Measurements from ENCODE around the gene KANK4.

Gene KANK4

GRCh38 chr1:62355095-62355494, 35.9 kb upstream of the KANK4 start:
- no peak overlapping the region for H3K4me3 ChIP-seq (ENCODE audit: low read length)
- 94% methylated on average over 8 of the region's 8 CpGs for WGBS
- no peaks in the 10 kb centered on the region for H3K4me1 ChIP-seq (ENCODE audit: insufficient read depth, low read length)

GRCh38 chr1:62353853-62354252, 34.6 kb upstream of the KANK4 start:
- Histone ChIP-seq H3K4me1 (ENCODE audit: insufficient read depth, low read length) (no peaks in the 10 kb centered on the region), H3K27ac (ENCODE audit: low read depth, low read length) (no peak overlapping the region)
- 93% methylated on average over 3 of the region's 3 CpGs for WGBS

More at GRCh38 chr1:62355095-62355494, 35.9 kb upstream of the KANK4 start:
- H3K9ac ChIP-seq (ENCODE audit: low read depth, low read length) = no peak overlapping the region
- no peak overlapping the region for H3K27ac ChIP-seq (ENCODE audit: low read depth, low read length)
- no peaks in the 10 kb centered on the region for H3K27me3 ChIP-seq (ENCODE audit: insufficient read depth, low read length)
- no peaks in the 10 kb centered on the region for H3K36me3 ChIP-seq (ENCODE audit: insufficient read depth, low read length)
- H3K9me3 ChIP-seq (ENCODE audit: insufficient read depth, low read depth, low read length) = no peaks in the 10 kb centered on the region

GRCh38 chr1:62352387-62352786, 33.2 kb upstream of the KANK4 start:
- Histone ChIP-seq H3K4me3 (ENCODE audit: low read length) (no peak overlapping the region), H3K9ac (ENCODE audit: low read depth, low read length) (no peak overlapping the region), H3K9me3 (ENCODE audit: insufficient read depth, low read depth, low read length) (no peaks in the 10 kb centered on the region), H3K27me3 (ENCODE audit: insufficient read depth, low read length) (no peaks in the 10 kb centered on the region), H3K4me1 (ENCODE audit: insufficient read depth, low read length) (no peaks in the 10 kb centered on the region), H3K36me3 (ENCODE audit: insufficient read depth, low read length) (no peaks in the 10 kb centered on the region), H3K27ac (ENCODE audit: low read depth, low read length) (no peak overlapping the region)
- 75% methylated on average over 4 of the region's 4 CpGs for WGBS

More at GRCh38 chr1:62353853-62354252, 34.6 kb upstream of the KANK4 start:
- H3K4me3 ChIP-seq (ENCODE audit: low read length) = no peak overlapping the region
- no peaks in the 10 kb centered on the region for H3K9me3 ChIP-seq (ENCODE audit: insufficient read depth, low read depth, low read length)
- no peaks in the 10 kb centered on the region for H3K36me3 ChIP-seq (ENCODE audit: insufficient read depth, low read length)
- H3K27me3 ChIP-seq (ENCODE audit: insufficient read depth, low read length) = no peaks in the 10 kb centered on the region
- H3K9ac ChIP-seq (ENCODE audit: low read depth, low read length) = no peak overlapping the region

GRCh38 chr1:62349470-62350233, 30.4 kb upstream of the KANK4 start:
- Histone ChIP-seq H3K9me3 (ENCODE audit: insufficient read depth, low read depth, low read length) (no peaks in the 10 kb centered on the region), H3K27ac (ENCODE audit: low read depth, low read length) (no peak overlapping the region), H3K9ac (ENCODE audit: low read depth, low read length) (no peak overlapping the region), H3K27me3 (ENCODE audit: insufficient read depth, low read length) (no peaks in the 10 kb centered on the region), H3K36me3 (ENCODE audit: insufficient read depth, low read length) (no peaks in the 10 kb centered on the region), H3K4me1 (ENCODE audit: insufficient read depth, low read length) (no peaks in the 10 kb centered on the region), H3K4me3 (ENCODE audit: low read length) (no peak overlapping the region)
- WGBS = 92% methylated on average over 1 of the region's 2 CpGs

GRCh38 chr1:62346886-62347285, 27.7 kb upstream of the KANK4 start:
- no peaks in the 10 kb centered on the region for H3K27me3 ChIP-seq (ENCODE audit: insufficient read depth, low read length)
- H3K36me3 ChIP-seq (ENCODE audit: insufficient read depth, low read length) = no peaks in the 10 kb centered on the region
- H3K9ac ChIP-seq (ENCODE audit: low read depth, low read length) = no peak overlapping the region
- no peaks in the 10 kb centered on the region for H3K9me3 ChIP-seq (ENCODE audit: insufficient read depth, low read depth, low read length)
- H3K4me3 ChIP-seq (ENCODE audit: low read length) = no peak overlapping the region
- no peak overlapping the region for H3K27ac ChIP-seq (ENCODE audit: low read depth, low read length)
- 95% methylated on average over 4 of the region's 4 CpGs for WGBS
- H3K4me1 ChIP-seq (ENCODE audit: insufficient read depth, low read length) = no peaks in the 10 kb centered on the region

GRCh38 chr1:62343911-62344310, 24.7 kb upstream of the KANK4 start:
- WGBS = 96% methylated on average over 5 of the region's 5 CpGs
- Histone ChIP-seq H3K4me3 (ENCODE audit: low read length) (no peak overlapping the region), H3K27ac (ENCODE audit: low read depth, low read length) (no peak overlapping the region), H3K9ac (ENCODE audit: low read depth, low read length) (no peak overlapping the region), H3K9me3 (ENCODE audit: insufficient read depth, low read depth, low read length) (no peaks in the 10 kb centered on the region), H3K36me3 (ENCODE audit: insufficient read depth, low read length) (no peaks in the 10 kb centered on the region), H3K4me1 (ENCODE audit: insufficient read depth, low read length) (no peaks in the 10 kb centered on the region), H3K27me3 (ENCODE audit: insufficient read depth, low read length) (peaks cover 3% of the 10 kb centered on the region; the same call in 1 of the 2 replicates)

GRCh38 chr1:62342270-62342669, 23.0 kb upstream of the KANK4 start:
- H3K9ac ChIP-seq (ENCODE audit: low read depth, low read length) = no peak overlapping the region
- peaks cover 3% of the 10 kb centered on the region; the same call in 1 of the 2 replicates for H3K27me3 ChIP-seq (ENCODE audit: insufficient read depth, low read length)
- H3K36me3 ChIP-seq (ENCODE audit: insufficient read depth, low read length) = no peaks in the 10 kb centered on the region
- H3K9me3 ChIP-seq (ENCODE audit: insufficient read depth, low read depth, low read length) = no peaks in the 10 kb centered on the region
- no peak overlapping the region for H3K4me3 ChIP-seq (ENCODE audit: low read length)
- no peak overlapping the region for H3K27ac ChIP-seq (ENCODE audit: low read depth, low read length)
- WGBS = 96% methylated on average over 2 of the region's 3 CpGs
- peaks cover 12% of the 10 kb centered on the region for H3K4me1 ChIP-seq (ENCODE audit: insufficient read depth, low read length)

GRCh38 chr1:62341615-62342014, 22.4 kb upstream of the KANK4 start:
- no peaks in the 10 kb centered on the region for H3K9me3 ChIP-seq (ENCODE audit: insufficient read depth, low read depth, low read length)
- WGBS = 91% methylated on average over 3 of the region's 4 CpGs
- H3K4me3 ChIP-seq (ENCODE audit: low read length) = no peak overlapping the region

GRCh38 chr1:62341089-62341488, 21.9 kb upstream of the KANK4 start:
- 95% methylated on average over 3 of the region's 3 CpGs for WGBS
- H3K9ac ChIP-seq (ENCODE audit: low read depth, low read length) = no peak overlapping the region
- H3K36me3 ChIP-seq (ENCODE audit: insufficient read depth, low read length) = no peaks in the 10 kb centered on the region
- H3K27ac ChIP-seq (ENCODE audit: low read depth, low read length) = no peak overlapping the region
- peaks cover 3% of the 10 kb centered on the region; the same call in 1 of the 2 replicates for H3K27me3 ChIP-seq (ENCODE audit: insufficient read depth, low read length)
- H3K9me3 ChIP-seq (ENCODE audit: insufficient read depth, low read depth, low read length) = no peaks in the 10 kb centered on the region
- H3K4me3 ChIP-seq (ENCODE audit: low read length) = no peak overlapping the region
- peaks cover 17% of the 10 kb centered on the region for H3K4me1 ChIP-seq (ENCODE audit: insufficient read depth, low read length)

More at GRCh38 chr1:62341615-62342014, 22.4 kb upstream of the KANK4 start:
- Histone ChIP-seq H3K27me3 (ENCODE audit: insufficient read depth, low read length) (peaks cover 3% of the 10 kb centered on the region; the same call in 1 of the 2 replicates), H3K36me3 (ENCODE audit: insufficient read depth, low read length) (no peaks in the 10 kb centered on the region), H3K4me1 (ENCODE audit: insufficient read depth, low read length) (peaks cover 17% of the 10 kb centered on the region), H3K9ac (ENCODE audit: low read depth, low read length) (no peak overlapping the region), H3K27ac (ENCODE audit: low read depth, low read length) (no peak overlapping the region)

- H3K4me1 ChIP-seq (ENCODE audit: insufficient read depth, low read length) = peaks cover 17% of the 10 kb centered on the region
- H3K27me3 ChIP-seq (ENCODE audit: insufficient read depth, low read length) = peaks cover 3% of the 10 kb centered on the region; the same call in 1 of the 2 replicates
- 70% methylated on average over 20 of the region's 21 CpGs for WGBS
- no peak overlapping the region for H3K27ac ChIP-seq (ENCODE audit: low read depth, low read length)
- no peaks in the 10 kb centered on the region for H3K9me3 ChIP-seq (ENCODE audit: insufficient read depth, low read depth, low read length)
- H3K4me3 ChIP-seq (ENCODE audit: low read length) = no peak overlapping the region
- no peak overlapping the region; the same call in 1 of the 2 replicates for H3K9ac ChIP-seq (ENCODE audit: low read depth, low read length)
- no peaks in the 10 kb centered on the region for H3K36me3 ChIP-seq (ENCODE audit: insufficient read depth, low read length)
Observed at GRCh38 chr1:62337706-62338631, 18.7 kb upstream of the KANK4 start.

Data from HUES64 (cell line).